Gastrocnemius medialis (tissue), 4 donors: ENCODE data around the gene ZNF362.

Experiments
- POLR2A ChIP-seq, 2 donors: fragments of 450-650 bp; IDR thresholded peaks; one replicate each; pipeline ENCODE4 v1.6.1; 2017; ENCODE audit warnings: antibody characterized with exemption in 2 of 2, mild to moderate bottlenecking in 2 of 2, moderate library complexity in 2 of 2
- TF ChIP-seq, protein P1 (sequence below), 5 experiments: fragments of 450-650 bp in 3 of 5; fragments of 200-600 bp in 2 of 5; sonication (generic) in 2 of 5; IDR thresholded peaks in 4 of 5; conservative IDR thresholded peaks in 1 of 5; 1 replicate in 4 of 5; 2 replicates in 1 of 5; pipeline ENCODE4 v1.5.1; 2016 to 2019; ENCODE audit warnings: antibody characterized with exemption in 5 of 5, mild to moderate bottlenecking in 3 of 5, moderate library complexity in 3 of 5

DNA sequence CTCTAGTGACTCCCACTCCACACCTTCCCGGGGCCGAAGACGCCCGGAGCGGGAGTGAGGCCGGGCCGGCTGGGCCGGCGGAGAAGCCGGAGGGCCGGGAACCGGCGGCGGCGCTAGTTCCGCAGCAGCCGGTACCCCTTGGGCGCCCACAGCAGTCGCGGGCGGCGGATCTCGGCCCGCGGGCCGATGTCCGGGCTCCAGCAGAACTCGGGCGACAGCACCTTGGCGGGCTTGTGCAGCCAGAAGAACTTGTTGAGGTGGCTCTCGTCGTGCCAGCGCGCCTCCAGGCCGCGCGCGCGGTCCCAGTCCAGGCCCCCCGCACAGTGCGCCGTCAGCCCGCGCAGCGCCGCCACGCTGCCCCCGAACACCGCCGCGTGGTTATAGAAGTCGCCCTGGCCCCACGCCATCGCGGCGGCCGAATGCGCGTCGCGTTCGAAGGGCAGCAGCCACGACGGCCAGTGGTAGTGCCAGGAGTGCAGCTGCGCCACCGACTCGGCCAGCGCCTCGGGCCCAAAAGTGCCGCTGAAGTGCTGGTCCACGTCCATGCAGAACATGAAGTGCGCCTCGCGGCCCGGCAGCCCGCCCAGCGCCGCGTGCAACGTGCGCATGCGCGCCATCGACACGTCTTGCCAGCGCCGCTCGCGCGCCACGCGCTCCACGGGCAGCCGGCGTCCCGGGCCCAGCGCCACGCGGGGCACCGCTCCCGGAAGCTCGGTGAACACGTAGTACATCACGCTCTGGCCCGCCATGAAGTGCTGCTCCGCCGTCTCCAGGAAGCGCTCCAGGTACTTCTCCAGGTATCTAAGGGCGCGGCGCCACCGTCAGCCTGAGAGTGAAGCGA is 50.6 kb downstream of the ZNF362 start:
- TF ChIP-seq, protein P1, sequence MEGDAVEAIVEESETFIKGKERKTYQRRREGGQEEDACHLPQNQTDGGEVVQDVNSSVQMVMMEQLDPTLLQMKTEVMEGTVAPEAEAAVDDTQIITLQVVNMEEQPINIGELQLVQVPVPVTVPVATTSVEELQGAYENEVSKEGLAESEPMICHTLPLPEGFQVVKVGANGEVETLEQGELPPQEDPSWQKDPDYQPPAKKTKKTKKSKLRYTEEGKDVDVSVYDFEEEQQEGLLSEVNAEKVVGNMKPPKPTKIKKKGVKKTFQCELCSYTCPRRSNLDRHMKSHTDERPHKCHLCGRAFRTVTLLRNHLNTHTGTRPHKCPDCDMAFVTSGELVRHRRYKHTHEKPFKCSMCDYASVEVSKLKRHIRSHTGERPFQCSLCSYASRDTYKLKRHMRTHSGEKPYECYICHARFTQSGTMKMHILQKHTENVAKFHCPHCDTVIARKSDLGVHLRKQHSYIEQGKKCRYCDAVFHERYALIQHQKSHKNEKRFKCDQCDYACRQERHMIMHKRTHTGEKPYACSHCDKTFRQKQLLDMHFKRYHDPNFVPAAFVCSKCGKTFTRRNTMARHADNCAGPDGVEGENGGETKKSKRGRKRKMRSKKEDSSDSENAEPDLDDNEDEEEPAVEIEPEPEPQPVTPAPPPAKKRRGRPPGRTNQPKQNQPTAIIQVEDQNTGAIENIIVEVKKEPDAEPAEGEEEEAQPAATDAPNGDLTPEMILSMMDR (IDR thresholded peaks at IDR 0.05 in 4 of 5, conservative IDR thresholded peaks at IDR 0.05 in 1 of 5) = no peak
- no peak for TF ChIP-seq POLR2A (IDR thresholded peaks at IDR 0.05)
